ENCODE results near the gene NUP160.
"Not testable (repeated sequence)": the region's sequence is repeated elsewhere in the genome, so short reads cannot be mapped to it uniquely, and the experiment has no call there.

The NUP160 gene

GRCh38 chr11:47788181-47788580 lies 60.0 kb downstream of the NUP160 start:
- no peak for DNase-seq (ENCODE audit: low read depth in 2 of 2)

GRCh38 chr11:47786373-47786772 lies 61.8 kb downstream of the NUP160 start:
- DNase-seq (ENCODE audit: low read depth in 2 of 2) = no peak

- DNase-seq (ENCODE audit: low read depth in 2 of 2) = no peak
These were observed 63.3 kb downstream of the NUP160 start for GRCh38 chr11:47784785-47785381.

- no peak for DNase-seq (ENCODE audit: low read depth in 2 of 2)
These were observed 65.0 kb downstream of the NUP160 start for GRCh38 chr11:47783087-47783610.

- no peak for DNase-seq (ENCODE audit: low read depth in 2 of 2)
These were observed 69.2 kb downstream of the NUP160 start for GRCh38 chr11:47778878-47779483.

- DNase-seq (ENCODE audit: low read depth in 2 of 2) = no peak
These were observed 72.8 kb downstream of the NUP160 start for GRCh38 chr11:47775240-47775869.

- no peak for DNase-seq (ENCODE audit: low read depth in 2 of 2)
These were observed 74.3 kb downstream of the NUP160 start for GRCh38 chr11:47773882-47774281.

GRCh38 chr11:47769556-47769955 lies 78.6 kb downstream of the NUP160 start:
- not testable (repeated sequence) for DNase-seq (ENCODE audit: low read depth in 2 of 2)

- DNase-seq (ENCODE audit: low read depth in 2 of 2) = peak; percentile 8 to 23
These were observed 80.0 kb downstream of the NUP160 start for GRCh38 chr11:47768101-47768612.

GRCh38 chr11:47766509-47767227 lies 81.5 kb downstream of the NUP160 start:
- DNase-seq (ENCODE audit: low read depth in 2 of 2) = peak; percentile 70 to 74

- DNase-seq (ENCODE audit: low read depth in 2 of 2) = no peak
These were observed 83.1 kb downstream of the NUP160 start for GRCh38 chr11:47765086-47765485.

- DNase-seq (ENCODE audit: low read depth in 2 of 2) = not testable (repeated sequence)
These were observed 88.9 kb downstream of the NUP160 start for GRCh38 chr11:47759291-47759690.

- no peak for DNase-seq (ENCODE audit: low read depth in 2 of 2)
These were observed 91.9 kb downstream of the NUP160 start for GRCh38 chr11:47756208-47756607.

- DNase-seq (ENCODE audit: low read depth in 2 of 2) = no peak
These were observed 97.4 kb downstream of the NUP160 start for GRCh38 chr11:47750725-47751124.

GRCh38 chr11:47742494-47742893 lies 105.7 kb downstream of the NUP160 start:
- not testable (repeated sequence) for DNase-seq (ENCODE audit: low read depth in 2 of 2)

GRCh38 chr11:47737817-47738216 lies 110.3 kb downstream of the NUP160 start:
- DNase-seq (ENCODE audit: low read depth in 2 of 2) = not testable (repeated sequence)

- DNase-seq (ENCODE audit: low read depth in 2 of 2) = no peak
These were observed 115.9 kb downstream of the NUP160 start for GRCh38 chr11:47732271-47732670.

GRCh38 chr11:47731475-47731874 lies 116.7 kb downstream of the NUP160 start:
- no peak for DNase-seq (ENCODE audit: low read depth in 2 of 2)

Measured in stimulated activated CD4-positive, alpha-beta T cell treated with anti-CD3 and anti-CD28 coated beads, Interleukin-4, amount 100 ng/mL, for 48 hours (primary cell).